Sigmoid colon (tissue), 7 donors: ENCODE data around the gene ARHGAP28. TPM values are rescaled to one million over a fixed set of nuclear protein-coding genes. Genes with fewer than 3 reads are reported as not detected.

Source experiments
- DNase-seq: peaks from one replicate; pipeline ENCODE4 v3.0.0-alpha.2; 2019
- H3K27ac ChIP-seq, 4 donors: fragments of 200-600 bp; sonication (generic); one replicate each; pipeline ENCODE4 v1.5.1; 2016 to 2019; ENCODE audit warnings: mild to moderate bottlenecking in 1 of 4
- H3K27me3 ChIP-seq, 3 donors: fragments of 200-600 bp; sonication (generic); one replicate each; pipeline ENCODE4 v1.5.1; 2019; ENCODE audit warnings: mild to moderate bottlenecking in 1 of 3
- H3K36me3 ChIP-seq, 4 donors: fragments of 200-600 bp; sonication (generic); one replicate each; pipeline ENCODE4 v1.5.1; 2016 to 2019
- H3K4me1 ChIP-seq, 4 donors: fragments of 200-600 bp; sonication (generic); one replicate each; pipeline ENCODE4 v1.5.1; 2017 to 2019
- H3K4me3 ChIP-seq, 4 donors: fragments of 200-600 bp; sonication (generic); one replicate each; pipeline ENCODE4 v1.5.1; 2017 to 2019; ENCODE audit warnings: mild to moderate bottlenecking in 2 of 4, moderate library complexity in 1 of 4
- H3K9me3 ChIP-seq, 4 donors: fragments of 200-600 bp in 3 of 4; sonication (generic) in 3 of 4; one replicate each; pipeline versions ENCODE4 v1.5.1 to v1.6.1; 2013 to 2019
- CTCF ChIP-seq, 4 experiments: fragments of 450-650 bp in 3 of 4; fragments of 200-600 bp in 1 of 4; IDR thresholded peaks; one replicate each; pipeline ENCODE4 v1.5.1; 2016 to 2019; ENCODE audit warnings: antibody characterized with exemption in 4 of 4, mild to moderate bottlenecking in 3 of 4, moderate library complexity in 2 of 4
- EP300 ChIP-seq, 4 donors: sonication (generic); formaldehyde crosslinking; IDR thresholded peaks; one replicate each; pipeline ENCODE4 v1.6.1; 2017; ENCODE audit warnings: antibody characterized with exemption in 4 of 4
- POLR2A ChIP-seq, 2 donors: fragments of 450-650 bp; IDR thresholded peaks; one replicate each; pipeline ENCODE4 v1.6.1; 2016; ENCODE audit warnings: antibody characterized with exemption in 2 of 2, mild to moderate bottlenecking in 2 of 2, moderate library complexity in 2 of 2
- POLR2AphosphoS5 ChIP-seq, 4 donors: sonication (generic); formaldehyde crosslinking; IDR thresholded peaks; one replicate each; pipeline ENCODE4 v1.6.1; 2017; ENCODE audit warnings: antibody characterized with exemption in 4 of 4
- WGBS, 2 donors: extraction: QIAGEN DNeasy Blood & Tissue Kit; methylation state at CpG; one replicate each; pipeline ENCODE4 v1.1.7; 2013; 5-methylcytosine and 5-hydroxymethylcytosine counted together
- intact Hi-C: fragments of 100-400 bp; cut with DNase I; formaldehyde crosslinking; loops from one replicate; pipeline ENCODE4 v1.15.1; 2023
- polyA plus RNA-seq, 3 donors: library from polyadenylated mRNA; stranded (reverse); fragments of 200-250 nt; gene quantifications; one replicate each; pipeline ENCODE4 v1.2.3, GENCODE V29; 2013
- total RNA-seq, 4 donors: library from RNA; depleted of rRNA; stranded (reverse); fragments of >200 nt; gene quantifications; one replicate each; pipeline ENCODE4 v1.1.0, GENCODE V29; 2016
- donor health status: healthy with polysubstance abuse.
- donor health status: Bipolar disorder and iron deficiency.
- donor health status: healthy.

Gene ARHGAP28
- total and polyA plus RNA-seq, 7 donors, result 0.23 to 13.2 (median 4.3) TPM

GRCh38 chr18:6920099-6920955, 190.8 kb downstream of the ARHGAP28 start:
- intact Hi-C loops, result loop anchor here (1.0 to 10.0 kb wide), 2 partner anchors 84 to 257 kb away; no protein-coding TSS in a partner anchor
- Histone ChIP-seq H3K4me1 (no peaks in the 10 kb centered on the region), H3K4me3 (no peak overlapping the region), H3K27me3 (no peaks in the 10 kb centered on the region), H3K27ac (no peak overlapping the region), H3K36me3 (no peaks in the 10 kb centered on the region), H3K9me3 (no peaks in the 10 kb centered on the region)
- TF ChIP-seq CTCF (IDR thresholded peaks at IDR 0.05) (peak; percentile 37 to 68 (median 56)), POLR2A (IDR thresholded peaks at IDR 0.05) (no peak), EP300 (IDR thresholded peaks at IDR 0.05) (no peak), POLR2AphosphoS5 (IDR thresholded peaks at IDR 0.05) (no peak)
- no peak for DNase-seq
- 77 to 79% methylated on average over 37 of the region's 37 CpGs for WGBS, 2 donors

GRCh38 chr18:6921571-6921970, 192.1 kb downstream of the ARHGAP28 start:
- Histone ChIP-seq H3K36me3 (no peaks in the 10 kb centered on the region), H3K4me1 (no peaks in the 10 kb centered on the region), H3K4me3 (no peak overlapping the region), H3K9me3 (no peaks in the 10 kb centered on the region), H3K27ac (no peak overlapping the region), H3K27me3 (no peaks in the 10 kb centered on the region)
- TF ChIP-seq EP300 (IDR thresholded peaks at IDR 0.05), result no peak
- TF ChIP-seq CTCF (IDR thresholded peaks at IDR 0.05), result no peak
- no peak for TF ChIP-seq POLR2AphosphoS5 (IDR thresholded peaks at IDR 0.05)
- TF ChIP-seq POLR2A (IDR thresholded peaks at IDR 0.05), result no peak
- no peak for DNase-seq
- intact Hi-C loops, result loop anchor here (10.0 kb wide), 1 partner anchor 83 kb away; no protein-coding TSS in a partner anchor

DNA sequence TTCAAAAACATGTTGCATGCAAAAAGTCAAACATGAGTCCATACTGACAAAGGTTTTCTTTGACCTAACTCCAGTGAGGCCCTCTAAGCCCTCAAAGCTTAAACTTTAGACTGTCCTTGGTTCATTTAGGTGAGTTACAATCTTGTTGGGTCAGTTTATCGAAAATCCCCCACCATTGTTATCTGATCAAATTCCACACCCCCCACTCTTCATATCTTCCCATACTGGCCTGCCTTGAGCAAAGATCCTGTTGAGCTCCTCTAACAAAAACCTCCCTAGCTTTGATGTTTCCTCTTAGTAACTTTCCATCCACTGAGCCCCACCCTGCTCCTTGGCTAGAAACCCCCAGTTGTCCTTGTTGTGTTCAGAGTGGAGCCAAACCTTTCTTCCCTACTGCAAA, 193.7 kb downstream of the ARHGAP28 start:
- WGBS, 2 donors, result 76 to 91% methylated on average over 1 of the region's 1 CpG
- Histone ChIP-seq H3K27me3 (no peaks in the 10 kb centered on the region), H3K27ac (no peak overlapping the region), H3K36me3 (no peaks in the 10 kb centered on the region), H3K9me3 (no peaks in the 10 kb centered on the region), H3K4me1 (no peaks in the 10 kb centered on the region), H3K4me3 (no peak overlapping the region)
- TF ChIP-seq CTCF (IDR thresholded peaks at IDR 0.05) (no peak), EP300 (IDR thresholded peaks at IDR 0.05) (no peak), POLR2AphosphoS5 (IDR thresholded peaks at IDR 0.05) (no peak), POLR2A (IDR thresholded peaks at IDR 0.05) (no peak)
- intact Hi-C loops, result loop anchor here (10.0 kb wide), 1 partner anchor 82 kb away; no protein-coding TSS in a partner anchor
- no peak for DNase-seq

DNA sequence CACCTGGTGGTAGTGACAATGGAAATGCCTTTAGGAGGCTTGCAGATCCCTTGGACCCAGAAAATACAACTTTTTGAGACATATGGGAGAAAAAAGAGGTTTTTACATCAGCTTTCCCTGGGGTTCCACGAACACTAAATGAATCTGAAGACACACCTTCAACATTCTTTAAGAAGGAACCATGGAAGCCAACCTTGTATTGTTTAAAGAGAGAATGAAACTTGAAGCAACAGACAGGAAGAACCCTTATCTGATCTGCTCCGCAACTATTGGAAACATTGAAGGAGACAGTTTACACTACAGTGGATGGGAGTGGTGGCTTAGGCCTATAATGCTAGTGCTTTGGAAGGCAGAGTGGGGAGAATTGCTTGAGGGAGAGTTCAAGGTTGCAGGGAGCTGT, 197.6 kb downstream of the ARHGAP28 start:
- 42 to 72% methylated on average over 2 of the region's 2 CpGs for WGBS, 2 donors
- DNase-seq, result no peak
- intact Hi-C loops, result loop anchor here (10.0 kb wide), 1 partner anchor 78 kb away; no protein-coding TSS in a partner anchor

More for the DNA sequence above, 197.6 kb downstream of the ARHGAP28 start:
- no peaks in the 10 kb centered on the region for H3K9me3 ChIP-seq
- no peaks in the 10 kb centered on the region for H3K27me3 ChIP-seq
- no peak overlapping the region for H3K27ac ChIP-seq
- TF ChIP-seq EP300 (IDR thresholded peaks at IDR 0.05) (no peak), POLR2A (IDR thresholded peaks at IDR 0.05) (no peak), CTCF (IDR thresholded peaks at IDR 0.05) (no peak), POLR2AphosphoS5 (IDR thresholded peaks at IDR 0.05) (no peak)
- no peaks in the 10 kb centered on the region for H3K36me3 ChIP-seq
- H3K4me1 ChIP-seq, result no peaks in the 10 kb centered on the region
- H3K4me3 ChIP-seq, result no peak overlapping the region
